ENCODE measurements around the gene JSRP1. TPM values are rescaled to one million over a fixed set of nuclear protein-coding genes. Genes with fewer than 3 reads are reported as not detected.

JSRP1 gene
- total RNA-seq, 4 donors from 2014 or later: not detected

GRCh38 chr19:2275588-2276428 lies 19.6 kb upstream of the JSRP1 start:
- no peak for TF ChIP-seq POLR2A (IDR thresholded peaks at IDR 0.05)
- TF ChIP-seq, protein P1, sequence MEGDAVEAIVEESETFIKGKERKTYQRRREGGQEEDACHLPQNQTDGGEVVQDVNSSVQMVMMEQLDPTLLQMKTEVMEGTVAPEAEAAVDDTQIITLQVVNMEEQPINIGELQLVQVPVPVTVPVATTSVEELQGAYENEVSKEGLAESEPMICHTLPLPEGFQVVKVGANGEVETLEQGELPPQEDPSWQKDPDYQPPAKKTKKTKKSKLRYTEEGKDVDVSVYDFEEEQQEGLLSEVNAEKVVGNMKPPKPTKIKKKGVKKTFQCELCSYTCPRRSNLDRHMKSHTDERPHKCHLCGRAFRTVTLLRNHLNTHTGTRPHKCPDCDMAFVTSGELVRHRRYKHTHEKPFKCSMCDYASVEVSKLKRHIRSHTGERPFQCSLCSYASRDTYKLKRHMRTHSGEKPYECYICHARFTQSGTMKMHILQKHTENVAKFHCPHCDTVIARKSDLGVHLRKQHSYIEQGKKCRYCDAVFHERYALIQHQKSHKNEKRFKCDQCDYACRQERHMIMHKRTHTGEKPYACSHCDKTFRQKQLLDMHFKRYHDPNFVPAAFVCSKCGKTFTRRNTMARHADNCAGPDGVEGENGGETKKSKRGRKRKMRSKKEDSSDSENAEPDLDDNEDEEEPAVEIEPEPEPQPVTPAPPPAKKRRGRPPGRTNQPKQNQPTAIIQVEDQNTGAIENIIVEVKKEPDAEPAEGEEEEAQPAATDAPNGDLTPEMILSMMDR (IDR thresholded peaks at IDR 0.05): no peak
- Histone ChIP-seq H3K4me3 (peak overlapping the region in 1 of 2 donors; percentile 8), H3K4me1 (peaks cover 3 to 15% of the 10 kb centered on the region in 2 donors), H3K9me3 (no peaks in the 10 kb centered on the region), H3K36me3 (no peaks in the 10 kb centered on the region), H3K27ac (peak overlapping the region in 1 of 2 donors; percentile 3), H3K27me3 (no peaks in the 10 kb centered on the region)
- intact Hi-C loops (cut with DNase I; ENCODE audit: low total_unique reads): loop anchor here (10.0 kb wide), 1 partner anchor 121 kb away; the partner anchor contains the start of gene AP3D1
- DNase-seq: peak in 1 of 2 donors; percentile 61

GRCh38 chr19:2274931-2275535 lies 18.8 kb upstream of the JSRP1 start:
- peak in 1 of 2 donors; percentile 67 for DNase-seq

GRCh38 chr19:2274185-2274711 lies 18.0 kb upstream of the JSRP1 start:
- Histone ChIP-seq H3K4me1 (peaks cover 3 to 15% of the 10 kb centered on the region in 2 donors), H3K27ac (peak overlapping the region; percentile 98 to 100), H3K4me3 (no peak overlapping the region), H3K36me3 (no peaks in the 10 kb centered on the region), H3K9me3 (no peaks in the 10 kb centered on the region), H3K27me3 (no peaks in the 10 kb centered on the region)
- no peak for DNase-seq
- TF ChIP-seq, protein P1 (IDR thresholded peaks at IDR 0.05): no peak
- TF ChIP-seq POLR2A (IDR thresholded peaks at IDR 0.05): no peak
- intact Hi-C loops (cut with DNase I; ENCODE audit: low total_unique reads): loop anchor here (5.0 to 10.0 kb wide), 2 partner anchors 37 to 119 kb away; partner anchors contain the start of genes AP3D1, PLEKHJ1 and SF3A2

More at GRCh38 chr19:2274931-2275535, 18.8 kb upstream of the JSRP1 start:
- TF ChIP-seq, protein P1 (IDR thresholded peaks at IDR 0.05): peak; percentile 36 to 69 (median 54)
- TF ChIP-seq POLR2A (IDR thresholded peaks at IDR 0.05): no peak
- H3K36me3 ChIP-seq: no peaks in the 10 kb centered on the region
- H3K4me3 ChIP-seq: no peak overlapping the region
- H3K4me1 ChIP-seq: peaks cover 3 to 15% of the 10 kb centered on the region in 2 donors
- intact Hi-C loops (cut with DNase I; ENCODE audit: low total_unique reads): loop anchor here (5.0 to 10.0 kb wide), 2 partner anchors 38 to 120 kb away; partner anchors contain the start of genes AP3D1, PLEKHJ1 and SF3A2
- no peaks in the 10 kb centered on the region for H3K27me3 ChIP-seq
- no peaks in the 10 kb centered on the region for H3K9me3 ChIP-seq
- H3K27ac ChIP-seq: peak overlapping the region; percentile 3 to 11

GRCh38 chr19:2273356-2274184 lies 17.4 kb upstream of the JSRP1 start:
- peak; percentile 53 to 77 for DNase-seq
- Histone ChIP-seq H3K36me3 (no peaks in the 10 kb centered on the region), H3K9me3 (no peaks in the 10 kb centered on the region), H3K27ac (peak overlapping the region; percentile 98 to 100), H3K27me3 (no peaks in the 10 kb centered on the region), H3K4me1 (peaks cover 3 to 15% of the 10 kb centered on the region in 2 donors), H3K4me3 (no peak overlapping the region)
- intact Hi-C loops (cut with DNase I; ENCODE audit: low total_unique reads): loop anchor here (5.0 to 10.0 kb wide), 2 partner anchors 36 to 119 kb away; partner anchors contain the start of genes AP3D1, PLEKHJ1 and SF3A2
- no peak for TF ChIP-seq POLR2A (IDR thresholded peaks at IDR 0.05)
- TF ChIP-seq, protein P1 (IDR thresholded peaks at IDR 0.05): peak; percentile 91 to 97 (median 94)
